Activated naive CD8-positive, alpha-beta T cell treated with anti-CD3 and anti-CD28 coated beads for 36 hours (primary cell): Measurements from ENCODE around the gene FKBP1B. TPM values are rescaled to one million over a fixed set of nuclear protein-coding genes. Genes with fewer than 3 reads are reported as not detected.
A peak's percentile ranks its signal among the peaks of the same experiment; 100 is the strongest.

Experiments
- DNase-seq: peaks from one replicate; pipeline ENCODE4 v3.0.0; 2021
- H3K27ac Mint-ChIP-seq: one replicate; pipeline ENCODE4 v1.8.0; 2022; ENCODE audit warnings: mild to moderate bottlenecking, moderate library complexity, mixed read lengths
- H3K27me3 Mint-ChIP-seq: one replicate; pipeline ENCODE4 v1.8.0; 2022; ENCODE audit warnings: mild to moderate bottlenecking, mixed read lengths
- H3K36me3 Mint-ChIP-seq: one replicate; pipeline ENCODE4 v1.8.0; 2021; ENCODE audit warnings: mild to moderate bottlenecking, mixed read lengths
- H3K4me1 Mint-ChIP-seq: one replicate; pipeline ENCODE4 v1.8.0; 2021; ENCODE audit warnings: mixed read lengths
- H3K4me3 Mint-ChIP-seq: one replicate; pipeline ENCODE4 v1.8.0; 2022; ENCODE audit warnings: mild to moderate bottlenecking, moderate library complexity, mixed read lengths
- H3K9me3 Mint-ChIP-seq: one replicate; pipeline ENCODE4 v1.8.0; 2022; ENCODE audit warnings: mixed read lengths
- total RNA-seq, 2 experiments: library from RNA; stranded (reverse); gene quantifications; one replicate each; pipeline ENCODE4 v1.2.3, GENCODE V29; 2021

The FKBP1B gene
- total RNA-seq, 2 experiments from 2014 or later = 0.99 to 1.0 TPM

GRCh38 chr2:24073816-24074215 lies 24.3 kb downstream of the FKBP1B start:
- Mint-ChIP-seq H3K36me3 (peaks cover 18% of the 10 kb centered on the region), H3K27ac (no peak overlapping the region), H3K27me3 (no peaks in the 10 kb centered on the region), H3K4me1 (peaks cover 39% of the 10 kb centered on the region), H3K9me3 (no peaks in the 10 kb centered on the region), H3K4me3 (no peak overlapping the region)
- DNase-seq = no peak

- H3K36me3 Mint-ChIP-seq = peaks cover 15% of the 10 kb centered on the region
- H3K4me1 Mint-ChIP-seq = peaks cover 39% of the 10 kb centered on the region
- H3K27ac Mint-ChIP-seq = peak overlapping the region; percentile 96
- H3K4me3 Mint-ChIP-seq = peak overlapping the region; percentile 98
- no peaks in the 10 kb centered on the region for H3K27me3 Mint-ChIP-seq
- no peak for DNase-seq
- H3K9me3 Mint-ChIP-seq = no peaks in the 10 kb centered on the region
Observed at GRCh38 chr2:24075259-24075658, 25.7 kb downstream of the FKBP1B start.

GRCh38 chr2:24075915-24076848 lies 26.6 kb downstream of the FKBP1B start, which contains the start of gene SF3B6:
SF3B6 (minus strand) TSS chr2:24076326; CDS start chr2:24076229, 97 bp downstream.
- DNase-seq = peak; percentile 99
- Mint-ChIP-seq H3K4me1 (peaks cover 39% of the 10 kb centered on the region), H3K27me3 (no peaks in the 10 kb centered on the region), H3K4me3 (peak within 1 kb of the TSS; percentile 98), H3K9me3 (no peaks in the 10 kb centered on the region), H3K36me3 (peaks cover 15% of the 10 kb centered on the region), H3K27ac (peak within 1 kb of the TSS; percentile 96)

GRCh38 chr2:24076849-24077534 lies 27.5 kb downstream of the FKBP1B start:
- no peak for DNase-seq
- H3K4me1 Mint-ChIP-seq = peaks cover 32% of the 10 kb centered on the region
- H3K36me3 Mint-ChIP-seq = peaks cover 19% of the 10 kb centered on the region
- H3K27ac Mint-ChIP-seq = peak overlapping the region; percentile 96
- no peaks in the 10 kb centered on the region for H3K27me3 Mint-ChIP-seq
- peak overlapping the region; percentile 98 for H3K4me3 Mint-ChIP-seq
- no peaks in the 10 kb centered on the region for H3K9me3 Mint-ChIP-seq

GRCh38 chr2:24077535-24077877 lies 28.0 kb downstream of the FKBP1B start:
- Mint-ChIP-seq H3K27ac (peak overlapping the region; percentile 96), H3K36me3 (peaks cover 18% of the 10 kb centered on the region), H3K27me3 (no peaks in the 10 kb centered on the region), H3K4me1 (peaks cover 29% of the 10 kb centered on the region), H3K9me3 (no peaks in the 10 kb centered on the region), H3K4me3 (peak overlapping the region; percentile 98)
- no peak for DNase-seq

GRCh38 chr2:24077879-24078278 lies 28.3 kb downstream of the FKBP1B start:
- H3K27me3 Mint-ChIP-seq = no peaks in the 10 kb centered on the region
- H3K9me3 Mint-ChIP-seq = no peaks in the 10 kb centered on the region
- peak overlapping the region; percentile 96 for H3K27ac Mint-ChIP-seq
- no peak for DNase-seq
- peaks cover 26% of the 10 kb centered on the region for H3K4me1 Mint-ChIP-seq
- peaks cover 15% of the 10 kb centered on the region for H3K36me3 Mint-ChIP-seq
- H3K4me3 Mint-ChIP-seq = peak overlapping the region; percentile 98

GRCh38 chr2:24080701-24081100 lies 31.2 kb downstream of the FKBP1B start:
- no peak for DNase-seq
- Mint-ChIP-seq H3K27me3 (no peaks in the 10 kb centered on the region), H3K4me1 (peaks cover 22% of the 10 kb centered on the region), H3K27ac (no peak overlapping the region), H3K9me3 (no peaks in the 10 kb centered on the region), H3K36me3 (peaks cover 6% of the 10 kb centered on the region), H3K4me3 (no peak overlapping the region)

- Mint-ChIP-seq H3K27me3 (no peaks in the 10 kb centered on the region), H3K4me3 (peak overlapping the region; percentile 87), H3K9me3 (no peaks in the 10 kb centered on the region), H3K36me3 (peaks cover 6% of the 10 kb centered on the region), H3K4me1 (peaks cover 16% of the 10 kb centered on the region), H3K27ac (no peak overlapping the region)
- no peak for DNase-seq
Observed at GRCh38 chr2:24082787-24083566, 33.4 kb downstream of the FKBP1B start.

GRCh38 chr2:24083567-24084385 lies 34.2 kb downstream of the FKBP1B start:
- H3K4me3 Mint-ChIP-seq = peak overlapping the region; percentile 87
- H3K36me3 Mint-ChIP-seq = peaks cover 6% of the 10 kb centered on the region
- no peaks in the 10 kb centered on the region for H3K27me3 Mint-ChIP-seq
- peaks cover 14% of the 10 kb centered on the region for H3K4me1 Mint-ChIP-seq
- peak overlapping the region; percentile 84 for H3K27ac Mint-ChIP-seq
- peak; percentile 58 for DNase-seq
- H3K9me3 Mint-ChIP-seq = no peaks in the 10 kb centered on the region

- Mint-ChIP-seq H3K4me3 (peak within 1 kb of the TSS; percentile 87), H3K9me3 (no peaks in the 10 kb centered on the region), H3K27ac (peak within 1 kb of the TSS; percentile 84), H3K4me1 (peaks cover 14% of the 10 kb centered on the region), H3K27me3 (no peaks in the 10 kb centered on the region), H3K36me3 (peaks cover 6% of the 10 kb centered on the region)
- DNase-seq = peak; percentile 89
Observed at GRCh38 chr2:24084386-24085199, 35.1 kb downstream of the FKBP1B start, which contains the start of gene TP53I3. TP53I3 (minus strand) TSS chr2:24084834; CDS start chr2:24084326, 508 bp downstream.

- Mint-ChIP-seq H3K36me3 (peaks cover 6% of the 10 kb centered on the region), H3K27ac (no peak overlapping the region), H3K9me3 (no peaks in the 10 kb centered on the region), H3K4me1 (peaks cover 14% of the 10 kb centered on the region), H3K4me3 (peak overlapping the region; percentile 87), H3K27me3 (no peaks in the 10 kb centered on the region)
- DNase-seq = no peak
Observed at GRCh38 chr2:24085200-24085489, 35.6 kb downstream of the FKBP1B start.

GRCh38 chr2:24086241-24086640 lies 36.7 kb downstream of the FKBP1B start:
- Mint-ChIP-seq H3K4me3 (no peak overlapping the region), H3K27me3 (no peaks in the 10 kb centered on the region), H3K9me3 (no peaks in the 10 kb centered on the region), H3K4me1 (peaks cover 14% of the 10 kb centered on the region), H3K36me3 (peaks cover 6% of the 10 kb centered on the region), H3K27ac (no peak overlapping the region)
- no peak for DNase-seq

GRCh38 chr2:24087032-24087431 lies 37.5 kb downstream of the FKBP1B start:
- H3K36me3 Mint-ChIP-seq = peaks cover 2% of the 10 kb centered on the region
- no peak for DNase-seq
- no peaks in the 10 kb centered on the region for H3K27me3 Mint-ChIP-seq
- no peak overlapping the region for H3K4me3 Mint-ChIP-seq
- no peaks in the 10 kb centered on the region for H3K9me3 Mint-ChIP-seq
- H3K27ac Mint-ChIP-seq = no peak overlapping the region
- peaks cover 14% of the 10 kb centered on the region for H3K4me1 Mint-ChIP-seq
